ENCODE measurements around the gene CEACAM19.
"Not testable (repeated sequence)": the region's sequence is repeated elsewhere in the genome, so short reads cannot be mapped to it uniquely, and the experiment has no call there.

Gene CEACAM19

GRCh38 chr19:44677019-44677811 is 5.9 kb downstream of the CEACAM19 start:
- no peak for TF ChIP-seq ZNF274 (IDR thresholded peaks at IDR 0.05; ENCODE audit: low read depth, low read length)

GRCh38 chr19:44680536-44680935 is 9.3 kb downstream of the CEACAM19 start:
- no peak for TF ChIP-seq ZNF274 (IDR thresholded peaks at IDR 0.05; ENCODE audit: low read depth, low read length)
- H3K4me3 ChIP-seq (ENCODE audit: low read length) = no peak overlapping the region

More at GRCh38 chr19:44677019-44677811, 5.9 kb downstream of the CEACAM19 start:
- no peak overlapping the region for H3K4me3 ChIP-seq (ENCODE audit: low read length)

DNA sequence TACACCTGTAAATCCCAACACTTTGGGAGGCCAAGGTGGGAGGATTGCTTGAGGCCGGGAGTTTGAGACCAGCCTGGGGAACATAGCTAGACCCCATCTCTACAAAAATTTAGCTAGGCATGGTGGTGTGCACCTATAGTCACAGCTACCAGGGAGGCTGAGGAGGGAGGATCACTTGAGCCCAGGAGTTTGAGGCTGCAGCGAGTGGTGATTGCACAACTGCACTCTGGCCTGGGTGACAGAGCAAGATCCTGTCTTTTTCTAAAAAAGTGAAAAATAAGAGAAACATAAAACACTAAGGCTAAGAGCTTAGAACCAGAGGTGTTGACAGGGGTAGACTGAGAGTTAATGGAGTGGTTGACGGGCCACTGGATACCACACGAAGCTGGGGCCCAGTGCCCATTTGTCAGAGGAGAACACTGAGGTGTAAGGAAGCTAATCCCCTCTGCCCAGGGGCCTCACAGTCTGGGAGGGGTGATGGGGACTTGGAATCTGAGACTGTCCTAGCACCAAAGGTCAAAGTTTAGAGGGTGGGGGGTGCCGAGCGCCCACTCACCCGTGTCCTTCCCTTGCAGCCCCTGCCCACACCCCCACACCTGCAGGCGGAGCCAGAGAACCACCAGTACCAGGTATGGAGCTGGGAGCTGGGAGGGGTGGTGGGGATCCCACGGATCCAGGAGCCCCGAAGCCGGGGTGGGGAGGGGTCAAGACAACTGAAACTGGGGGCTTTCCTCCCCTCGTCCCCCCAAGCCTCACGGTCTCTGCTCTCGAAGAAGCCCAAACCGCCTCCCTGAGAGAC is 10.9 kb downstream of the CEACAM19 start:
- no peak overlapping the region for H3K4me3 ChIP-seq (ENCODE audit: low read length)
- TF ChIP-seq ZNF274 (IDR thresholded peaks at IDR 0.05; ENCODE audit: low read depth, low read length) = no peak

DNA sequence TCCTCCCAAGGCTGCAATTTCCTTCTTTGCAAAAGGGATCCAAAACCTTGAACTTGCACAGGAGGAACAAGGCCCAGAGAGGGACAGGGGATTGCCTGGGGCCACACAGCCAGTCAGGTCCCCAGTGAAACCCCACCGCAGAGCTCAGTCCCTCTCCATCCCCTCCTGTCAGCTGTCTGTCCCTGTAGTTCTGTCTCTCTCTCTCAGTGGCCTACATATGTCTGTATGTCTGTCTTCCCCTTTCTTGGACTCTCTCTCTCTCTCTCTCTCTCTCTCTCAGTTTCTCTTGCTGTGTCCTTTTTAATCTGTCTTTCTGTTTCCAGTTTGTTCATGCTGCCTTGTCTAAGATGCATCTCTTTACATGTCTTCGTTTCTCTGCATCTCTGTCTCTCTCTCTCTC is 11.5 kb downstream of the CEACAM19 start:
- TF ChIP-seq ZNF274 (IDR thresholded peaks at IDR 0.05; ENCODE audit: low read depth, low read length) = no peak
- H3K4me3 ChIP-seq (ENCODE audit: low read length) = no peak overlapping the region

- TF ChIP-seq ZNF274 (IDR thresholded peaks at IDR 0.05; ENCODE audit: low read depth, low read length) = no peak
- H3K4me3 ChIP-seq (ENCODE audit: low read length) = no peak overlapping the region
Observed at GRCh38 chr19:44683434-44684210, 12.3 kb downstream of the CEACAM19 start.

DNA sequence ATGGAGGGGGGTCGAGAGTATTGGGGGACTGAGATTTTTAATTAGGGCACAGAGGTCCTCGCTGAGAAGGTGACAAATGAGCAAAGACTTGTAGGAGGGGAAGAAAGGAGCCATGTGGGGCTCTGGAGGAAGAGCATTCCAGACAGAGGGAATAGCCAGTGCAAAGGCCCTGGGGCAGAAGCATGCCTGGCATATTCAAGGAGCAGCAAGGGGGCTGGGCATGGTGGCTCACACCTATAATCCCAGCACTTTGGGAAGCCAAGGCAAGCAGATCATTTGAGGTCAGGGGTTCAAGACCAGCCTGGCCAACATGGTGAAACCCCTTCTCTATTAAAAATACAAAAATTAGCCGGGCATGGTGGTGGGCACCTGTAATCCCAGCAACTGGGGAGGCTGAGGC is 13.1 kb downstream of the CEACAM19 start:
- not testable (repeated sequence) for H3K4me3 ChIP-seq (ENCODE audit: low read length)

DNA sequence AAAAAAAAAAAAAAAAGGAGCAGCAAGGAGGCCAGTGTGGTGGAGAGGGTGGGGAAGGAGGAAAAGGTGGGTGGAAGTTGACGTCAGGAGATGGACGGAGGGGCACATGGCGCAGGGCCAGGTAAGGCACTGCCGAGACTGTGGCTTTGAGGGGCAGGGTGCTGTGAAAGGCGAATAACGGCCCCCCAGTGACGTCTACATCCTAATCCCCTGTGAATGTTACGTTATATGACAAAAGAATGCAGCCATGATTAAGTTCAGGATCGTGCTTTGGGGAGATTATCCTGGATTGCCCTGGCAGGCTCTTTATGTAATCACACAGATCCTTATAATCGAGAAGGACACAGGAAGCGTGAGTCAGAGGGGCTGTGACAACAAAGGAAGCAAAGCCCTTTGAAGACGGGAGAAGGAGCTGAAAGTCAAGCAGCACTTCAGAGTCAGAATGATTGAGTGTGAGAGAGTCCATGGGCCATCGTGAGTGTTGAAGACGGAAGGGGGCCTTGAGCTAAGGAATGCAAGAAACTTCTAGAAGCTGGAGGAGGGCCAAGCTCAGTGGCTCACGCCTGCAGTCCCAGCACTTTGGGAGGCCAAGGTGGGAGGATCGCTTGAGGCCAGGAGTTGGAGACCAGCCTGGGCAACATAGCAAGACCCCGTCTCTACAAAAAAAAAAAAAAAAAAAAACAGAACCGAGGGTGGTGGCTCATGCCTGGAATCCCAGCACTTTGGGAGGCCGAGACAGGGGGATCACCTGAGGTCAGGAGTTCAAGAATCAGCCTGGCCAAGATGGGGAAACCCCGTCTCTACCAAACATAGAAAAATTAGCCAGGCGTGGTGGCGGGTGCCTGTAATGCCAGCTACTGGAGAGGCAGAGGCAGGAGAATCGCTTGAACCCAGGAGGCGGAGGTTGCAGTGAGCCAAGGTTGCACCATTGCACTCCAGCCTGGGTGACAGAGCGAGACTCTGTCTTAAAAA is 13.9 kb downstream of the CEACAM19 start:
- no peak for TF ChIP-seq ZNF274 (IDR thresholded peaks at IDR 0.05; ENCODE audit: low read depth, low read length)

DNA sequence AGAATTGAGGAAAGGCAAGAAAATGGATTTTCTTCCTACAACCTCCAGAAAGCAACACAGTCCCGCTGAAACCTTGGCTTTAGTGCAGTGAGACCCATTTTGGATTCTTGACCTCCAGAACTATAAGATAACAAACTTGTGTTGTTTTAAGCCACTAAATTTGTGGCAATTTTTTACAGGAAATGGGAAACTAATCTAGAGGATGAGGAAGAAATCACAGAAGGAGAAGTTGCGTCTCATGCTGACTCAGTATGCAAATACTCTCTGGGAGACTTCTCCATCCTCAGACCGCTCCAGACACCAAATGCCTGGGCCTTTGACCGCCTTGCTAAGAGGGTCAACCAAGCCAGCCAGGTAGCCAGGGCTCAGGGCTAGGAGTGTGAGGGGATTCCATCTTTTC is 14.6 kb downstream of the CEACAM19 start:
- H3K4me3 ChIP-seq (ENCODE audit: low read length) = no peak overlapping the region
- no peak for TF ChIP-seq ZNF274 (IDR thresholded peaks at IDR 0.05; ENCODE audit: low read depth, low read length)

More for the DNA sequence above, 13.9 kb downstream of the CEACAM19 start:
- no peak overlapping the region for H3K4me3 ChIP-seq (ENCODE audit: low read length)

DNA sequence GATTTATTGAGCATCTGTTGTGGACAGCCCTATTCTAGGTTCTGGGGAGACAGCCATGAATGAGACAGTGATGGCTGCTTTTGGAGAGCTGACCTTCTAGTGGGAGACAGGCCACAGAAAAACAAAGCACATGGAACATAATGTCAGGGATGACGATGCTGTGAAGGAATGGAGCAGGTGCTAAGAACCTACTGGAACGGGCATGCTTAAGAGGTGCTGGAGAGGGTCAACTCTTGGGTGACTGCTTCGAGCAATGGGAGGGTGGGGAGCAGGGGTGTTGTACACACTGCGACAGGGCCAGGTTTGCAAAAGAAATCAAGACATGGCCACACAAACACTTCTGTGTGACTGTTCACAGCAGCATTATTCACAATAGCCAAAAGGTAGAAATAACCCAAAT is 15.6 kb downstream of the CEACAM19 start:
- H3K4me3 ChIP-seq (ENCODE audit: low read length) = no peak overlapping the region
- no peak for TF ChIP-seq ZNF274 (IDR thresholded peaks at IDR 0.05; ENCODE audit: low read depth, low read length)

DNA sequence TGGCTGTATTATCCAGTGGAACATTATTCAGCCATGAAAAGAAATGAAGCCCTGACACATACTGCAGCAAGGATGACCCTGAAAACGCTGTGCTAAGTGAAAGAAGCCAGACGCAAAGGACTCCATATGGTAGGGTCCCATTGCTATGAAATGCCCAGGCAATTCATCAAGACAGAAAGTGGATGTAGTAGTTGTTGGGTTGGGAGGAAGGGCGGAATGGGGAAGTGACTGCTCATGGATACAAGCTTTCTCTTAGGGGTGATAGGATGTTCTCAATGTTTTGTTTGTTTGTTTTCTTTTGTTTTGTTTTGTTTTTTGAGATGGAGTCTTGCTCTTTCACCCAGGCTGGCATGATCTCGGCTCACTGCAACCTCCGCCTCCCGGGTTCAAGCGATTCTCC is 16.6 kb downstream of the CEACAM19 start:
- TF ChIP-seq ZNF274 (IDR thresholded peaks at IDR 0.05; ENCODE audit: low read depth, low read length) = no peak
- no peak overlapping the region for H3K4me3 ChIP-seq (ENCODE audit: low read length)

GRCh38 chr19:44689290-44690130 is 18.2 kb downstream of the CEACAM19 start:
- TF ChIP-seq ZNF274 (IDR thresholded peaks at IDR 0.05; ENCODE audit: low read depth, low read length) = no peak
- H3K4me3 ChIP-seq (ENCODE audit: low read length) = no peak overlapping the region

GRCh38 chr19:44690131-44690440 is 18.8 kb downstream of the CEACAM19 start:
- H3K4me3 ChIP-seq (ENCODE audit: low read length) = no peak overlapping the region
- TF ChIP-seq ZNF274 (IDR thresholded peaks at IDR 0.05; ENCODE audit: low read depth, low read length) = no peak

DNA sequence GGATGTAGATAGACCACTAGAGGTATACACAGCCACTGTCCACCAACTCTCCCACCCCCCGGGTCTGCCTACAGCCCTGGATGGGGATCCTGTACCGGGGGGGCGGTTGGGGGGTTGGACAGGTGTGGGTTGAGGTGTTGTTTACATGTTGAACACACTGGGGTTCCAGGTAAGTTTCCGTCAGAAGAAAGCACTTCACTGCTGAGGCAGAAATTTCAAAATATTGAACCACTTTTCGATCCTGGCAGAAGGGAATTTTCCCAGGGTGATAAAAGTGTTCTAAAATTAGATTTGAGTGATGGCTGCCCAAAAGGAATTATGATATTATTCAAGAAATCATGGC is 21.1 kb downstream of the CEACAM19 start:
- no peak for TF ChIP-seq ZNF274 (IDR thresholded peaks at IDR 0.05; ENCODE audit: low read depth, low read length)
- H3K4me3 ChIP-seq (ENCODE audit: low read length) = no peak overlapping the region
